GM10248 (cell line): ENCODE results near the gene CFAP298.
"Not testable (repeated sequence)": the region's sequence is repeated elsewhere in the genome, so short reads cannot be mapped to it uniquely, and the experiment has no call there.

Source experiments
- CTCF ChIA-PET: fragments of 300-600 bp; sonication (Branson Sonifier 250); formaldehyde crosslinking; extraction: SDS; loops from one replicate; lab custom pipeline; 2021; ENCODE audit warnings: antibody characterized with exemption; lab: Yijun Ruan, JAX
- POLR2A ChIA-PET: fragments of 350-650 bp; sonication (Branson Sonifier 250); formaldehyde crosslinking; extraction: SDS; loops from one replicate; lab custom pipeline; 2020; ENCODE audit warnings: antibody characterized with exemption; lab: Yijun Ruan, JAX
- DNase-seq: peaks from one replicate; pipeline ENCODE4 v3.0.0; 2012; ENCODE audit errors: extremely low spot score
- TF ChIP-seq, protein P1 (sequence below): IDR thresholded peaks from 2 replicates; pipeline ENCODE4 v1.5.1; 2012; ENCODE audit warnings: mild to moderate bottlenecking, low read depth; ENCODE audit errors: extremely low read depth, missing control alignments, control extremely low read depth

Gene CFAP298

DNA sequence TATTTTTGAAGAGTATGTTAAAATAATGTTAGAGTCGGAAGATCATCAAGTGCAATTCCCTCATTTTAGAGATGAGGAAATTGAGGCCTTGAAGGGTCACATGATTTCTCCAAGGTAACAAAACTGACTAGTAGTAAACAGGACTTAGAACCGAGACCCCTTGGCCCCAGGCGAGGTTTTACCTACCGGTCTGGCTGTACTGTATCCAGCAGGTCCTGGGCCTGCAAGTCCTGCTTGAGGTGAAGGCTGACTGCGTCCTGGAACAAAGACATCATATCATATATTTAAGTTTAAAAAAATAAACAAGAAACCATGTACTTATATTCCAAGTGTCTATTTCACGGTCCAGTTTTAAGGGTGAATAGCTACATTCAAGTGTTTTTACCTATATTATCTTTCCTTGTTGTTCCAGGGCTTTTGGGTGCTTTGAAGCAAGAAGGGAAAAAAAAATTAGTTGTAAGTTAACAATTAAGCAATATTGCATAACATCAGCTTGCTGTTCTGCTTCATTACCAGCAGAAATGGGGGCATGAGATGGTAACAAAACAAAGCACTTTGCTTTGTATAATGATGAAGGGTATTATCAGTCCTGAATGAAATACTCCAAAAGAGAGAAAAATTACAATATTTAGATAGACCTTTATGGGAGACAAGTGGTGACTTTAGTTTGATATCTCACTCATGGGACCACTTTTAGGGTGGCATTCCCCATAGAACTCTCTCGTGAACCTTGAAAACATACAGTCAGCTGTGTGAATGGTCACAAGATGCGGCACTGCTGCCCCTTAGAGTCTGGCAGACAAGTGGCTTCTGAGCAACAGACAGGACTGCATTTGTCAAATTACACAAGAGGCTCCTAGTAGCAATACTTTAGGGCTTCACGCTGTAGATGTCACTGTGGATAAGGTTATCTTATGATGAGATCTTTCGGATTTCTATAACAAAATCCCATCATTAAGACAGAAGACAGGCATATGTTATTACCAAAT is 29.8 kb upstream of the CFAP298 start:
- TF ChIP-seq, protein P1, sequence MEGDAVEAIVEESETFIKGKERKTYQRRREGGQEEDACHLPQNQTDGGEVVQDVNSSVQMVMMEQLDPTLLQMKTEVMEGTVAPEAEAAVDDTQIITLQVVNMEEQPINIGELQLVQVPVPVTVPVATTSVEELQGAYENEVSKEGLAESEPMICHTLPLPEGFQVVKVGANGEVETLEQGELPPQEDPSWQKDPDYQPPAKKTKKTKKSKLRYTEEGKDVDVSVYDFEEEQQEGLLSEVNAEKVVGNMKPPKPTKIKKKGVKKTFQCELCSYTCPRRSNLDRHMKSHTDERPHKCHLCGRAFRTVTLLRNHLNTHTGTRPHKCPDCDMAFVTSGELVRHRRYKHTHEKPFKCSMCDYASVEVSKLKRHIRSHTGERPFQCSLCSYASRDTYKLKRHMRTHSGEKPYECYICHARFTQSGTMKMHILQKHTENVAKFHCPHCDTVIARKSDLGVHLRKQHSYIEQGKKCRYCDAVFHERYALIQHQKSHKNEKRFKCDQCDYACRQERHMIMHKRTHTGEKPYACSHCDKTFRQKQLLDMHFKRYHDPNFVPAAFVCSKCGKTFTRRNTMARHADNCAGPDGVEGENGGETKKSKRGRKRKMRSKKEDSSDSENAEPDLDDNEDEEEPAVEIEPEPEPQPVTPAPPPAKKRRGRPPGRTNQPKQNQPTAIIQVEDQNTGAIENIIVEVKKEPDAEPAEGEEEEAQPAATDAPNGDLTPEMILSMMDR = no peak
- ChIA-PET POLR2A (no interaction called here), CTCF (interaction anchor here (0.9 to 1.6 kb wide), 3 partner anchors 12 to 41 kb away, joined by 3 to 7 read pairs (median 3); no protein-coding TSS in a partner anchor)

DNA sequence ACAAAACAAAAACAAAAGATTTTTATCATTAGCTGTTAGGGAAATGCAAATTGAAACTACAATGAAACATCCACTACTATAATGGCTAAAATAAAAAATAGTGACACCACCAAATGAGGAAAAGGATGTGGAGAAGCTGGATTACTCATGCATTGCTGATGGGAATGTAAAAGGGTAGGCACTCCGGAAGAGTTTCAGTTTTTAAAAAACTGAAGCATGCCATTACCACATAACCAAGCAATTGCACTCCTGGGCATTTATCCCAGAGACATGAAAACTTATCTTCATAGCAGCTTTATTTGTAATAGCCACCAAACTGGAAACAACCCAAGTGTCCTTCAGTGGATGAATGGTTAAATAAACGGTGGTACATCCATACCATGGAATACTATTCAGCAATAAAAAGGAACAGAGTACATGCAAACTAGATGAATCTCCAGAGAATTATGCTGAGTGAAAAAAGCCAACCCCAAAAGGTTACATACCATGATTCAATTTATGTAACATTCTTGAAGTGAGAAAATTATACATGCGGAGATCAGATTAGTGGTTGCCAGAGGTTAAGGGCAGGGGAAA is 14.5 kb upstream of the CFAP298 start:
- CTCF ChIA-PET = interaction anchor here (1.2 to 1.3 kb wide), 2 partner anchors 14 to 26 kb away, joined by 3 to 5 read pairs; partner anchors contain the start of gene CFAP298
- POLR2A ChIA-PET = no interaction called here
- no peak for DNase-seq
- TF ChIP-seq, protein P1 = no peak

More for the DNA sequence above, 29.8 kb upstream of the CFAP298 start:
- no peak for DNase-seq

DNA sequence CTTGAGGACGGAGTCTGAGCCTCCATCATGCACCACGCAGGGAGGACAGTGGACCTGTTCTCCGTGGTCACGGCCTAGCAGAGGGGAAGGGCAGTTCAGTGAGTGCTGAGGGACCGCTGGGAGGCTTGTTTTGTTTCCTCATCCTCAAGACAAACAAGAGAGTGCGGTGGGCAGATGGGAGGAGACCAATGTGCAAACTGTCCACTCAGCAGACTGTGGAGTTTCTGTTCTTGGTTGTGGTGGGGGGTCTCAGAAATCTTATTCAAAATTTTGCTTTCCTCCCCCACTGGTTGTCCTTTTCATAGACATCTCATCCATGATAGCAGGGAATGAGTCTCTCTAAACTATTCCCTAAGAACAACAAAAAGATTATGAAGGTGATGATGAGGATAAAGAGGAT is 6.0 kb upstream of the CFAP298 start:
- CTCF ChIA-PET, POLR2A ChIA-PET, DNase-seq: not testable (repeated sequence)

DNA sequence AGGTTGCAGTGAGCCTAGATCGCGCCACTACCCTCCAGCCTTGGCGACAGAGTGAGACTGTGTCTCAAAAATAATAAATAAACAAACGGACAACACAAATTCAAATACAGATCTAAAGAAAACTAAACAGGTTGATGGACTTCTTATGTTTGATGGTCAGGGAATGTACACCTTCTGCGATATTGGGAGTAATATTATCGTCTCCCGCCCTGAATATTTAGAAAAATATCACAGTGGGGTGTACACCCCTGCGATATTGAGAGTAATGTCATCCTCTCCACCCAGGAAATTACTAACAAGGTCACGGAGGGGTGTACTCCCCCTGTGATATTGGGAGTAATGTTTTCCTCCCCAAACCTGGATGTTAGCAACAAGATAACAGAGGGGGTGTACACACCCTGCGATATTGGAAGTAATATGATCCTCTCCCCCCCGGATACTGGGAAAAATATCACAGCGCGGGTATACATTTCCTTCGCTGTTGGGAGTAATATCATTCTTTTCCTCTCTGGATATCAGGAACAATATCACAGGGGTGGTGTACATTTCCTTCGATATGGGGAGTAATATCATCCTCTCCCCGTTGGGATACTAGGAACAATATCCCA is 1.4 kb upstream of the CFAP298 start:
- no peak for DNase-seq
- TF ChIP-seq, protein P1 = no peak
- CTCF ChIA-PET = interaction anchor here (1.1 to 6.4 kb wide), 3 partner anchors 13 to 213 kb away, joined by 4 to 76 read pairs (median 5); no protein-coding TSS in a partner anchor
- POLR2A ChIA-PET = interaction anchor here (0.6 kb wide), 1 partner anchor 629 kb away, joined by 4 read pairs; no protein-coding TSS in a partner anchor

DNA sequence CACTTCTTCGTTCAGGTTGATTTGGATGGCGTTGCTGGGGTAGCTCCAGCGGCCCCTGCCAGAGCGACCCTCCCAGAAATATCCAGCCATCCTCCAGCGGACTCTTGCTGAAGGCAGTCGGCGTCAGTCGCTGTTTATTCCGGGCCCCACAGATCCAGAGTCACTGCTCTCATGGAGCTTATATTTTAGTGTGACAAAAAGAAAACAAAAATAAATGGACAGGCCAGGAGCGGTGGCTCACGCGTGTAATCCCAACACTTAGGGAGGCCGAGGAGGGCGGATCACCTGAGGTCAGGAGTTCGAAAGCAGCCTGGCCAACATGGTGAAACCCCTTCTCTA is 791 bp upstream of the CFAP298 start:
- CTCF ChIA-PET = interaction anchor here (1.0 to 6.4 kb wide), 4 partner anchors 12 to 213 kb away, joined by 3 to 76 read pairs (median 4); partner anchors contain the start of gene PAXBP1
- TF ChIP-seq, protein P1 = no peak
- POLR2A ChIA-PET = interaction anchor here (0.6 kb wide), 1 partner anchor 629 kb away, joined by 4 read pairs; no protein-coding TSS in a partner anchor
- no peak for DNase-seq

DNA sequence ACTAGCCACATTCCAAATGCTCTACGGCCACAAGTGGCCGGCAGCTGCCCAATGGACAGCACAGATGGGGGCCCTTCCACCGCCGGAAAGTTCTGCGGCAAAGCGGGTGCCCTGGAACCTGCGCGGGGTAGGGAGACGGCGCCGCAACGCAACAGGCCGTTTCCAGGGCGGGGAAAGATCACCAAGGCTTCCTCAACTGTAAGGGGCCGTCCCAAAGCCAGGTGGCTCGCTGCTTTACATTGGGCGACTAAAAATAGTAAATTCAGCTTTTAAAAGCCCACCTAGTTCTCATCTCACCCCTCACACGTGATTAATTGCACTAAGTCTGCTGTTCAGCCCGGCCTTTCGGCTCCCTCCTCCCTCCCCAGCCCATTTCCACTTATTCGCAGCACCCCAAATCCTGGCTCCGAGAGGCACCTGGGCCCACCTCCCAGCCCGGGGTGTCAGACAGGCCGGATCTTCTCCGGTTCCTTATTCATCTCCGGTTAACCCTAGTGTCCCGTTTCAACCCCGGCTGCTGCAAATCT is 643 bp downstream of the CFAP298 start:
- ChIA-PET POLR2A (interaction anchor here (0.8 kb wide), 1 partner anchor 160 kb away, joined by 12 read pairs; the partner anchor contains the start of gene PAXBP1), CTCF (interaction anchor here (1.7 to 6.4 kb wide), 2 partner anchors 11 to 15 kb away, joined by 5 to 76 read pairs; no protein-coding TSS in a partner anchor)
- peak; percentile 66 for DNase-seq
- TF ChIP-seq, protein P1 = no peak

DNA sequence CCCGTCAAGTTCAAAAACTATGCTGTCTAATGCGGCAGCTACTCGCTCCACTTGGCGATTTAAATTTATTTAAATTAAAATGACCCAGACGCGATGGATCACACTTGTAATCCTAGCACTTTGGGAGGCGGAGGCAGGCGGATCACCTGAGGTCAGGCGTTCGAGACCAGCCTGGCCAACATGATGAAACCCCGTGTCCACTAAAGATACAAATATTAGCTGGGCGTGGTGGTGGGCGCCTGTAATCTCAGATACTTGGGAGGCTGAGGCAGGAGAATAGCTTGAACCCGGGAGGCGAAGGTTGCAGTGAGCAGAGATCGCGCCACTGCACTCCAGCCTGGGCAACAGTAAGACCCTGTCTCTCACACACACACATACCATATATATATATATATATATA is 1.2 kb downstream of the CFAP298 start:
- CTCF ChIA-PET = interaction anchor here (6.4 kb wide), 1 partner anchor 10 kb away, joined by 76 read pairs; no protein-coding TSS in a partner anchor
- POLR2A ChIA-PET, DNase-seq: not testable (repeated sequence)
